Activated B cell treated with CpG ODN at 0.5 μM for 24 hours (primary cell): ENCODE measurements around the gene SPATA1. TPM values are rescaled to one million over a fixed set of nuclear protein-coding genes. Genes with fewer than 3 reads are reported as not detected.

Experiments
- ATAC-seq: fragments of 200-7000 bp; cut with Tn5 transposase; one replicate; pipeline ENCODE4 v1.10.0; 2021; ENCODE audit warnings: low read depth, mild to moderate bottlenecking, moderate library complexity
- CTCF ChIA-PET: fragments of 350-600 bp; sonication (Branson Sonifier 250); formaldehyde crosslinking; loops from one replicate; lab custom pipeline; 2021; ENCODE audit warnings: antibody characterized with exemption; lab: Charles Lee
- POLR2A ChIA-PET: fragments of 350-600 bp; sonication (Branson Sonifier 250); formaldehyde crosslinking; loops from one replicate; lab custom pipeline; 2021; ENCODE audit warnings: antibody characterized with exemption; lab: Charles Lee
- DNase-seq: peaks from one replicate; pipeline ENCODE4 v3.0.0; 2022
- H3K27ac Mint-ChIP-seq: one replicate; pipeline ENCODE4 v1.8.0; 2020; ENCODE audit warnings: mixed read lengths
- H3K27me3 Mint-ChIP-seq: one replicate; pipeline ENCODE4 v1.8.0; 2021; ENCODE audit warnings: mixed read lengths
- H3K36me3 Mint-ChIP-seq: one replicate; pipeline ENCODE4 v1.8.0; 2021; ENCODE audit warnings: low read depth, mixed read lengths
- H3K4me1 Mint-ChIP-seq: one replicate; pipeline ENCODE4 v1.8.0; 2021; ENCODE audit warnings: mixed read lengths
- H3K4me3 Mint-ChIP-seq: one replicate; pipeline ENCODE4 v1.8.0; 2020; ENCODE audit warnings: mild to moderate bottlenecking, mixed read lengths
- H3K9me3 Mint-ChIP-seq: one replicate; pipeline ENCODE4 v1.8.0; 2020; ENCODE audit warnings: mixed read lengths
- intact Hi-C: fragments of 100-400 bp; cut with micrococcal nuclease; formaldehyde crosslinking; loops from one replicate; pipeline ENCODE4 v1.15.1; 2024
- total RNA-seq: library from RNA; stranded (reverse); gene quantifications from 2 replicates; pipeline ENCODE4 v1.2.3, GENCODE V29; 2022
- TF ChIP-seq, protein P1 (sequence below): fragments of 200-600 bp; IDR thresholded peaks from one replicate; pipeline ENCODE4 v1.8.0; 2022; ENCODE audit warnings: antibody characterized with exemption, mild to moderate bottlenecking

The SPATA1 gene
- total RNA-seq, 1 donor from 2014 or later: 4.6 TPM

DNA sequence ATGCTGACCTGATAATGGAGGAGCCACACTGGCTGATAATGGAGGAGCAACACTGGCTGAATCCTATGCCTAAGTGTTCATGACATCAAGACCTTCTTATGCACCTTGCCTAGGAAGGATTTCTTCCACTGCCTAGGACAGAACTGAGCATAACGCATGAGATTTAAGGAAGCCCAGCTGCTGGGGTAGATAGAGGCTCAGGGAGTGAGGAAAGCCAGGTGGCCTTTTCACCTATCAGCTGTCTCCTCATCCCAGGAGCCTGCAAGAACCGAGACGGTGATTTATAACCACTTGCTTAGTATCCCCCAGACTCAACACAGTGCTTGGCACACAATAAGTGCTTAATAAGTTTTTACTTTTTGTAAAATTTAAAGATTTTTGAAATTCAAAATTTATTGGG is 75.5 kb downstream of the SPATA1 start:
- H3K27ac Mint-ChIP-seq: no peak overlapping the region
- POLR2A ChIA-PET: interaction anchor here (5.4 kb wide), 1 partner anchor 8 kb away, joined by 49 read pairs; the partner anchor contains the start of gene CTBS
- intact Hi-C loops: loop anchor here (2.0 kb wide), 1 partner anchor 39 kb away; no protein-coding TSS in a partner anchor
- no peak overlapping the region for H3K4me3 Mint-ChIP-seq
- peaks cover 8% of the 10 kb centered on the region for H3K9me3 Mint-ChIP-seq
- CTCF ChIA-PET: no interaction called here
- DNase-seq: no peak
- TF ChIP-seq, protein P1, sequence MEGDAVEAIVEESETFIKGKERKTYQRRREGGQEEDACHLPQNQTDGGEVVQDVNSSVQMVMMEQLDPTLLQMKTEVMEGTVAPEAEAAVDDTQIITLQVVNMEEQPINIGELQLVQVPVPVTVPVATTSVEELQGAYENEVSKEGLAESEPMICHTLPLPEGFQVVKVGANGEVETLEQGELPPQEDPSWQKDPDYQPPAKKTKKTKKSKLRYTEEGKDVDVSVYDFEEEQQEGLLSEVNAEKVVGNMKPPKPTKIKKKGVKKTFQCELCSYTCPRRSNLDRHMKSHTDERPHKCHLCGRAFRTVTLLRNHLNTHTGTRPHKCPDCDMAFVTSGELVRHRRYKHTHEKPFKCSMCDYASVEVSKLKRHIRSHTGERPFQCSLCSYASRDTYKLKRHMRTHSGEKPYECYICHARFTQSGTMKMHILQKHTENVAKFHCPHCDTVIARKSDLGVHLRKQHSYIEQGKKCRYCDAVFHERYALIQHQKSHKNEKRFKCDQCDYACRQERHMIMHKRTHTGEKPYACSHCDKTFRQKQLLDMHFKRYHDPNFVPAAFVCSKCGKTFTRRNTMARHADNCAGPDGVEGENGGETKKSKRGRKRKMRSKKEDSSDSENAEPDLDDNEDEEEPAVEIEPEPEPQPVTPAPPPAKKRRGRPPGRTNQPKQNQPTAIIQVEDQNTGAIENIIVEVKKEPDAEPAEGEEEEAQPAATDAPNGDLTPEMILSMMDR: no peak
- no peaks in the 10 kb centered on the region for H3K36me3 Mint-ChIP-seq
- H3K27me3 Mint-ChIP-seq: no peaks in the 10 kb centered on the region
- no peak for ATAC-seq
- H3K4me1 Mint-ChIP-seq: peaks cover 24% of the 10 kb centered on the region

DNA sequence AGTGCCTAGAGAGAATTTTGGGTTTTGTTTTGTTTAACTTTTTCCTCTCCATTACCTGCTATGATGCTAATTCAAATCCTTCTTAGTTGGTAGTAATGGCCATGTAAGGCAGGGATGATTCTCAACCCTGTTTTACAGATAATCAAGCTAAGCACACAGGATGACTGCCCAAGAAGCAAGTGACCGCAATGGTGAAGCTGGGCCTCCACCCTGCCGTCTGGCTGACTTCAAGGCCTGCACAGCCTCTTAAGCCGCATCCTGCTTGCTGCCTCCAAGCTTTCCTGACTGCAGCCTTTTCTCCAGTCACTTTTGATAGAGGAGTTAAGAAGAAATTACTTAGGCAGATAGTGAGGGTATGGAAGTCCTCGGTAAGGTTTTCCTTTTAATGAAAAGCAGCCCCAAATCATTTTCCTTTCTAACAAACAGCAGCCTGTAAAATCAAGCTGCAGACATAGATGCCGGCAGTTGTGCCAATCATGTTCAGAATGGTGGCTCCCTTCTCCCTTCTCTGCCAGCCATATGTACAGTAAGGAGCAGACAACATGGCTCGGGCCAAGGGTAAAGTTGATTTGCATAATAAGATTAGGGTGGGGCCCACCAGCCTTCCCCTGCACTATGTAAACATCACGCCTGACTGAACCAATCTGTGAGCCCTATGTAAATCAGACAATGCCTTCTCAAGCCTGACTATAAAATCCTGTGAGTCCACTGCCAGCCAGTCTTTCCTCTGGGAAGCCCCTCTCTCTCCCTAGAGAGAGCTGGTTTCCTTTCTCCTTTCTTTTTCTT is 76.8 kb downstream of the SPATA1 start:
- Mint-ChIP-seq H3K27ac (peak overlapping the region; percentile 72), H3K9me3 (peaks cover 8% of the 10 kb centered on the region), H3K36me3 (no peaks in the 10 kb centered on the region), H3K27me3 (no peaks in the 10 kb centered on the region), H3K4me1 (peaks cover 24% of the 10 kb centered on the region), H3K4me3 (peak overlapping the region; percentile 21)
- intact Hi-C loops: loop anchor here (1.0 to 2.0 kb wide), 3 partner anchors 9 to 38 kb away; partner anchors contain the start of gene CTBS
- CTCF ChIA-PET: no interaction called here
- TF ChIP-seq, protein P1: no peak
- ATAC-seq (peak; percentile 88), DNase-seq (no peak)
- POLR2A ChIA-PET: interaction anchor here (0.6 to 5.4 kb wide), 3 partner anchors 9 to 285 kb away, joined by 3 to 49 read pairs (median 9); partner anchors contain the start of genes CTBS, GNG5 and SPATA1

- POLR2A ChIA-PET: interaction anchor here (0.6 to 5.4 kb wide), 3 partner anchors 10 to 285 kb away, joined by 3 to 49 read pairs (median 9); partner anchors contain the start of genes CTBS, GNG5 and SPATA1
- H3K27ac Mint-ChIP-seq: peak overlapping the region; percentile 72
Measured at GRCh38 chr1:84583648-84584047, 77.5 kb downstream of the SPATA1 start.

DNA sequence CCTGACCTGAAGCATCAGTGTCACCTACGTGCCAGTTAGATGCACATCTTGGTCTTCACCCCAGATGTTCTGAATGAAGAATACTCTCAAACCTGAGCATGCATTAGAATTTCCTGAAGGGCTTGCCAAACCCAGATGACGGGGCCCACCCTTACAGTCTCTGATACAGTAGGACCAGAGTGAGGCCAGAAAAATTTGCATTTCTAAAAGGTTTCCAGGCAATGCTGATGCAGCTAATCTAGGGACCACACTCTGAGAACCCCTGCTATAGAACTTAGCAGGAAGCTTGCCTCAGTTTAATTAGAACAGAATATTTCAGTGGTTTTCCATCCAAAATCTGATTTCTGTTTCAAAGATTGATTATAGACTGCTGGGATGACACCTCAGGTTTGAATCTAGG is 77.9 kb downstream of the SPATA1 start:
- POLR2A ChIA-PET: interaction anchor here (1.5 to 5.4 kb wide), 2 partner anchors 10 to 78 kb away, joined by 9 to 49 read pairs; partner anchors contain the start of genes CTBS, GNG5 and SPATA1
- Mint-ChIP-seq H3K4me3 (peak overlapping the region; percentile 21), H3K4me1 (peaks cover 24% of the 10 kb centered on the region), H3K9me3 (peaks cover 8% of the 10 kb centered on the region), H3K27me3 (no peaks in the 10 kb centered on the region), H3K36me3 (no peaks in the 10 kb centered on the region), H3K27ac (peak overlapping the region; percentile 72)
- intact Hi-C loops: no loop called here
- no peak for DNase-seq
- TF ChIP-seq, protein P1: no peak
- ATAC-seq: peak; percentile 57
- CTCF ChIA-PET: interaction anchor here (1.0 kb wide), 1 partner anchor 36 kb away, joined by 4 read pairs; no protein-coding TSS in a partner anchor

More at GRCh38 chr1:84583648-84584047, 77.5 kb downstream of the SPATA1 start:
- Mint-ChIP-seq H3K36me3 (no peaks in the 10 kb centered on the region), H3K27me3 (no peaks in the 10 kb centered on the region), H3K4me3 (peak overlapping the region; percentile 21), H3K9me3 (peaks cover 8% of the 10 kb centered on the region), H3K4me1 (peaks cover 24% of the 10 kb centered on the region)
- TF ChIP-seq, protein P1: no peak
- DNase-seq (no peak), ATAC-seq (peak; percentile 16)
- CTCF ChIA-PET: no interaction called here
- intact Hi-C loops: loop anchor here (1.0 to 2.0 kb wide), 3 partner anchors 9 to 37 kb away; partner anchors contain the start of gene CTBS

DNA sequence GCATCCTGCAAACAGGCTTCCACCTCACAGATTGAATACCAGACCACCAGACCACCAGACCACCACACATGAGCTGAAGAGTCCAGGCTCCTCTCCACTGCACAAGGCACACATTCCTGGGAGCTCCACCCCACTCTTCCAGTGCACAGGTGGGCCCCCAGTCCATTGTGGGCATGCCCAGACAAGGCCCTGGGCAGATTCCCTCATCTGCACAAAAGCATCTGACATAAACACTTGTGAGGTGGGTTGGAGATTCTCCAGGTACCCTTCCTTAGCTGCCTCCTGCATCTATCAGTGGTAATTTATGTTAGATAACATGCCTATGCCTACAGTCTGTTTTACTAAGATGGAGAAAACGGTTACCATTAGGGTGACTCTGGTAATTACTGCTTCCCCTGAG is 79.6 kb downstream of the SPATA1 start:
- H3K4me1 Mint-ChIP-seq: peaks cover 24% of the 10 kb centered on the region
- no peak overlapping the region for H3K27ac Mint-ChIP-seq
- no peak overlapping the region for H3K4me3 Mint-ChIP-seq
- POLR2A ChIA-PET: interaction anchor here (0.6 to 5.4 kb wide), 3 partner anchors 12 to 163 kb away, joined by 5 to 49 read pairs (median 7); partner anchors contain the start of gene CTBS
- DNase-seq: no peak
- no peak for ATAC-seq
- CTCF ChIA-PET: interaction anchor here (0.6 to 1.4 kb wide), 2 partner anchors 12 to 34 kb away, joined by 3 to 4 read pairs; partner anchors contain the start of gene CTBS
- H3K9me3 Mint-ChIP-seq: peaks cover 8% of the 10 kb centered on the region
- H3K27me3 Mint-ChIP-seq: no peaks in the 10 kb centered on the region
- intact Hi-C loops: no loop called here
- no peaks in the 10 kb centered on the region for H3K36me3 Mint-ChIP-seq
- TF ChIP-seq, protein P1: no peak
